ENCODE data around the gene PDIA6. TPM values are rescaled to one million over a fixed set of nuclear protein-coding genes. Genes with fewer than 3 reads are reported as not detected.

The PDIA6 gene
- total RNA-seq, 2 donors from 2014 or later, result 402 to 408 TPM

GRCh38 chr2:10829299-10829698 lies 16.7 kb upstream of the PDIA6 start:
- 83 to 91% methylated on average over 2 to 3 of the region's 3 CpGs for WGBS, 2 experiments (ENCODE audit: insufficient coverage in 1 of 2, insufficient read length in 1 of 2)
- TF ChIP-seq, protein P1, sequence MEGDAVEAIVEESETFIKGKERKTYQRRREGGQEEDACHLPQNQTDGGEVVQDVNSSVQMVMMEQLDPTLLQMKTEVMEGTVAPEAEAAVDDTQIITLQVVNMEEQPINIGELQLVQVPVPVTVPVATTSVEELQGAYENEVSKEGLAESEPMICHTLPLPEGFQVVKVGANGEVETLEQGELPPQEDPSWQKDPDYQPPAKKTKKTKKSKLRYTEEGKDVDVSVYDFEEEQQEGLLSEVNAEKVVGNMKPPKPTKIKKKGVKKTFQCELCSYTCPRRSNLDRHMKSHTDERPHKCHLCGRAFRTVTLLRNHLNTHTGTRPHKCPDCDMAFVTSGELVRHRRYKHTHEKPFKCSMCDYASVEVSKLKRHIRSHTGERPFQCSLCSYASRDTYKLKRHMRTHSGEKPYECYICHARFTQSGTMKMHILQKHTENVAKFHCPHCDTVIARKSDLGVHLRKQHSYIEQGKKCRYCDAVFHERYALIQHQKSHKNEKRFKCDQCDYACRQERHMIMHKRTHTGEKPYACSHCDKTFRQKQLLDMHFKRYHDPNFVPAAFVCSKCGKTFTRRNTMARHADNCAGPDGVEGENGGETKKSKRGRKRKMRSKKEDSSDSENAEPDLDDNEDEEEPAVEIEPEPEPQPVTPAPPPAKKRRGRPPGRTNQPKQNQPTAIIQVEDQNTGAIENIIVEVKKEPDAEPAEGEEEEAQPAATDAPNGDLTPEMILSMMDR (conservative IDR thresholded peaks at IDR 0.05), result no peak
- H3K9me3 Mint-ChIP-seq, result no peaks in the 10 kb centered on the region
- peaks cover 18% of the 10 kb centered on the region for H3K27me3 ChIP-seq (ENCODE audit: control insufficient read depth, insufficient read depth, low read length, poor library complexity, severe bottlenecking)
- H3K36me3 Mint-ChIP-seq (ENCODE audit: low read depth), result no peaks in the 10 kb centered on the region
- H3K36me3 ChIP-seq (ENCODE audit: control insufficient read depth, insufficient read depth, low read length), result no peaks in the 10 kb centered on the region
- H3K4me3 Mint-ChIP-seq, result no peak overlapping the region
- no peak overlapping the region for H3K4me3 ChIP-seq (ENCODE audit: low read length)
- H3K27ac Mint-ChIP-seq, result no peak overlapping the region
- H3K9me3 ChIP-seq (ENCODE audit: control insufficient read depth, low read length), result no peaks in the 10 kb centered on the region
- no peak overlapping the region for H3K27ac ChIP-seq (ENCODE audit: low read depth, low read length)
- H3K27me3 Mint-ChIP-seq (ENCODE audit: insufficient read depth), result peaks cover 39% of the 10 kb centered on the region
- no peak overlapping the region for H3K9ac ChIP-seq (ENCODE audit: extremely low read depth, low read length, poor library complexity, severe bottlenecking)
- H3K4me1 Mint-ChIP-seq, result peaks cover 18% of the 10 kb centered on the region
- DNase-seq, result no peak
- no peaks in the 10 kb centered on the region for H3K4me1 ChIP-seq (ENCODE audit: control insufficient read depth, insufficient read depth, low read length)

DNA sequence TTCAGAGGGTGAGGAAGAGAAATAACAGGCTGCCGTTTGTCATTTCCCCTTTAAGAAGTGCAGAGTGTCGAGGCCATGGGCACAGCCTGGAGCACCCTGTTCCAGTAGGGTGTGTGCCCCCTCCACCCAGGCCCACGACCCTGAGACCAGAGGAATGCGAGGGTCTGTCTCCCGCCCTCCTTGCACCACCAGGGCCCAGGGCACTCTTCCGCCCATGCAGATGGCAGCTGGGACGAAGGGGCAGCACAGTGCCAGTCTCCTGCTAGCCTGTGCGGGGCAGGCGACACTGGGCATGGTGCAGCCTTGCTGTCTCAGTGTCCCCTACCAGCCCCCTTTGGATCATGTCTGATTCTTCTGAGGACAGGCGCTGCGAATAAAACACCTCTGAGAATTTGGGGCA lies 15.8 kb upstream of the PDIA6 start:
- H3K4me1 Mint-ChIP-seq, result peaks cover 18% of the 10 kb centered on the region
- H3K27ac Mint-ChIP-seq, result no peak overlapping the region
- no peak overlapping the region for H3K27ac ChIP-seq (ENCODE audit: low read depth, low read length)
- no peaks in the 10 kb centered on the region for H3K4me1 ChIP-seq (ENCODE audit: control insufficient read depth, insufficient read depth, low read length)
- no peak overlapping the region for H3K9ac ChIP-seq (ENCODE audit: extremely low read depth, low read length, poor library complexity, severe bottlenecking)
- peaks cover 31% of the 10 kb centered on the region for H3K27me3 Mint-ChIP-seq (ENCODE audit: insufficient read depth)
- no peaks in the 10 kb centered on the region for H3K36me3 ChIP-seq (ENCODE audit: control insufficient read depth, insufficient read depth, low read length)
- H3K9me3 Mint-ChIP-seq, result no peaks in the 10 kb centered on the region
- 92 to 95% methylated on average over 6 to 11 of the region's 11 CpGs for WGBS, 2 experiments (ENCODE audit: insufficient coverage in 1 of 2, insufficient read length in 1 of 2)
- no peak for DNase-seq
- peaks cover 9% of the 10 kb centered on the region for H3K27me3 ChIP-seq (ENCODE audit: control insufficient read depth, insufficient read depth, low read length, poor library complexity, severe bottlenecking)
- H3K9me3 ChIP-seq (ENCODE audit: control insufficient read depth, low read length), result no peaks in the 10 kb centered on the region
- TF ChIP-seq, protein P1 (conservative IDR thresholded peaks at IDR 0.05), result no peak
- H3K4me3 Mint-ChIP-seq, result no peak overlapping the region
- H3K36me3 Mint-ChIP-seq (ENCODE audit: low read depth), result no peaks in the 10 kb centered on the region
- no peak overlapping the region for H3K4me3 ChIP-seq (ENCODE audit: low read length)

- no peaks in the 10 kb centered on the region for H3K27me3 ChIP-seq (ENCODE audit: control insufficient read depth, insufficient read depth, low read length, poor library complexity, severe bottlenecking)
- Mint-ChIP-seq H3K27ac (no peak overlapping the region), H3K9me3 (no peaks in the 10 kb centered on the region), H3K27me3 (ENCODE audit: insufficient read depth) (peaks cover 20% of the 10 kb centered on the region), H3K4me3 (no peak overlapping the region), H3K4me1 (peaks cover 10% of the 10 kb centered on the region), H3K36me3 (ENCODE audit: low read depth) (no peaks in the 10 kb centered on the region)
- TF ChIP-seq, protein P1 (conservative IDR thresholded peaks at IDR 0.05), result no peak
- 92 to 95% methylated on average over 4 to 8 of the region's 8 CpGs for WGBS, 2 experiments (ENCODE audit: insufficient coverage in 1 of 2, insufficient read length in 1 of 2)
- H3K36me3 ChIP-seq (ENCODE audit: control insufficient read depth, insufficient read depth, low read length), result no peaks in the 10 kb centered on the region
- no peak overlapping the region for H3K9ac ChIP-seq (ENCODE audit: extremely low read depth, low read length, poor library complexity, severe bottlenecking)
- H3K4me3 ChIP-seq (ENCODE audit: low read length), result no peak overlapping the region
- no peaks in the 10 kb centered on the region for H3K4me1 ChIP-seq (ENCODE audit: control insufficient read depth, insufficient read depth, low read length)
- no peak overlapping the region for H3K27ac ChIP-seq (ENCODE audit: low read depth, low read length)
- DNase-seq, result no peak
- no peaks in the 10 kb centered on the region for H3K9me3 ChIP-seq (ENCODE audit: control insufficient read depth, low read length)
Measured at GRCh38 chr2:10826625-10827024, 14.0 kb upstream of the PDIA6 start.

Measured in endodermal cell (in vitro differentiated cells).